Measurements from ENCODE around the gene POLR3K.

The POLR3K gene

DNA sequence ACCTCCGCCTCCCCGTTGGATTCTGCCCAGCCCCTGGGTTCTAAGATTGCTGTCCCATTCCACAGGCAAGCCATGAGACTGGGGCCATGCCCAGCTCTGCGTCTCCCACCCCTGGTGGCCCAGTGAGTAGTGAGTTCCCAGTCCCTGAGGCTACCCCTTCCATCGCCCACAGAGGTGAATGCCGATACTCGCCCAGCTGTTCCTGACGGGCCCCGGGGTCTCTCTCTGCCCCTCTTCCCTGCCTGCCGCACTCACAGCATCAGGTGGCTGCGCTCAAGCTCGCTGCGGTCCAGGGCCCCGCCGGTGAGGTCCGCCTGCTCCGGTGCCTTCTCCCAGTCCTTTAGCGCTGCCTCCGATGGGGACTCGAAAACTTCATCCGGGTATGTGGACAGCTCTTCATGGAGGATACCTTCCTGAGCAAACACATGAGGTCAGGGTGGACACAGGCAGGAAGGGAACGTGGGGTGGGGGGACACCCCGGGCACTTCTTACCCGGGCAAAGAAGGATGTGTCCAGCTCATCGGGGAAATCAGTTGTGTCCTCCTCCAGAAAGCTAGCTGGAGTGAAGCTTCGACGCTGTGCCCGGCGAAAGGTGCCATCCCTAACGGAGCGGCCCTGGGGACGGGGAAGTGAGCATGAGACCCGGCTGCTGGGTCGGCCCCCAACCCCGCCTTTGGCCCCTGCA is 9.0 kb upstream of the POLR3K start:
- Histone ChIP-seq H3K79me2 (ENCODE audit: insufficient read depth, low read length) (no peaks in the 10 kb centered on the region), H3K4me2 (ENCODE audit: insufficient read depth, low read length) (no peak overlapping the region), H3K9ac (ENCODE audit: low read depth, low read length) (no peak overlapping the region), H3K27ac (ENCODE audit: low read length) (no peak overlapping the region), H2AFZ (ENCODE audit: low read depth, low read length) (no peak overlapping the region), H3K9me3 (ENCODE audit: insufficient read depth, low read length, severe bottlenecking) (no peaks in the 10 kb centered on the region), H3K36me3 (ENCODE audit: insufficient read depth, low read length) (peaks cover 10% of the 10 kb centered on the region), H3K27me3 (ENCODE audit: insufficient read depth, low read length, poor library complexity) (no peaks in the 10 kb centered on the region), H3K4me1 (ENCODE audit: insufficient read depth, low read length) (no peaks in the 10 kb centered on the region), H4K20me1 (ENCODE audit: insufficient read depth, low read length) (peaks cover 6% of the 10 kb centered on the region; the same call in 1 of the 2 replicates), H3K4me3 (ENCODE audit: low read depth in 1 of 2, low read length in 2 of 2) (no peak overlapping the region)
- ATAC-seq (ENCODE audit: insufficient read depth, low read depth) (no peak), DNase-seq (no peak)
- TF ChIP-seq EZH2 (IDR thresholded peaks at IDR 0.05; ENCODE audit: borderline replicate concordance, low read depth, low read length, severe bottlenecking) = no peak
- TF ChIP-seq, protein P1, sequence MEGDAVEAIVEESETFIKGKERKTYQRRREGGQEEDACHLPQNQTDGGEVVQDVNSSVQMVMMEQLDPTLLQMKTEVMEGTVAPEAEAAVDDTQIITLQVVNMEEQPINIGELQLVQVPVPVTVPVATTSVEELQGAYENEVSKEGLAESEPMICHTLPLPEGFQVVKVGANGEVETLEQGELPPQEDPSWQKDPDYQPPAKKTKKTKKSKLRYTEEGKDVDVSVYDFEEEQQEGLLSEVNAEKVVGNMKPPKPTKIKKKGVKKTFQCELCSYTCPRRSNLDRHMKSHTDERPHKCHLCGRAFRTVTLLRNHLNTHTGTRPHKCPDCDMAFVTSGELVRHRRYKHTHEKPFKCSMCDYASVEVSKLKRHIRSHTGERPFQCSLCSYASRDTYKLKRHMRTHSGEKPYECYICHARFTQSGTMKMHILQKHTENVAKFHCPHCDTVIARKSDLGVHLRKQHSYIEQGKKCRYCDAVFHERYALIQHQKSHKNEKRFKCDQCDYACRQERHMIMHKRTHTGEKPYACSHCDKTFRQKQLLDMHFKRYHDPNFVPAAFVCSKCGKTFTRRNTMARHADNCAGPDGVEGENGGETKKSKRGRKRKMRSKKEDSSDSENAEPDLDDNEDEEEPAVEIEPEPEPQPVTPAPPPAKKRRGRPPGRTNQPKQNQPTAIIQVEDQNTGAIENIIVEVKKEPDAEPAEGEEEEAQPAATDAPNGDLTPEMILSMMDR (IDR thresholded peaks at IDR 0.05; ENCODE audit: borderline replicate concordance, extremely low read depth, low read length, poor library complexity, severe bottlenecking) = no peak

DNA sequence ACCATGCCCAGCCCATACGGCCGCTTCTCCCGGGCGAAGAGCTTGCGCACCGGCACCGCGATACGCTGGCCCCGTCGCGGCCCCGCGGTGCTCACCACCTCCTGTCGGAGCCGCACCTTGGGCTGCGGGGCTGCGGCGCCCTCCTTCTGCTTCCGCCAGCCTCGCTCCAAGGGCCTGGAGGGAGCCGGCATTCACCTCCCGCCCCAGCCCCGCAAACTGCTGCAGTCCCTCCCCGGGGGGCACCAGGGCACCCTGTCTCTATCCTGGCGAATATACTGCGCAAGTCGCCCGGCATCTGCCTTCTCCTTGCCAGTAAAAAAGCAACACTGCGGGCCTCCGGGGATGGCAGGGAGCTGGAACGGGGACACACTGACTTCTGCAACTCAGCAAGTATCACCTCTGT is 8.5 kb upstream of the POLR3K start:
- TF ChIP-seq, protein P1 (IDR thresholded peaks at IDR 0.05; ENCODE audit: borderline replicate concordance, extremely low read depth, low read length, poor library complexity, severe bottlenecking) = no peak
- TF ChIP-seq EZH2 (IDR thresholded peaks at IDR 0.05; ENCODE audit: borderline replicate concordance, low read depth, low read length, severe bottlenecking) = no peak
- no peak overlapping the region for H3K4me3 ChIP-seq (ENCODE audit: low read depth in 1 of 2, low read length in 2 of 2)
- ATAC-seq (ENCODE audit: insufficient read depth, low read depth) (no peak), DNase-seq (no peak)
- H3K4me1 ChIP-seq (ENCODE audit: insufficient read depth, low read length) = no peaks in the 10 kb centered on the region
- no peak overlapping the region for H3K27ac ChIP-seq (ENCODE audit: low read length)
- H3K4me2 ChIP-seq (ENCODE audit: insufficient read depth, low read length) = no peak overlapping the region
- H2AFZ ChIP-seq (ENCODE audit: low read depth, low read length) = no peak overlapping the region
- H3K9ac ChIP-seq (ENCODE audit: low read depth, low read length) = no peak overlapping the region
- H3K27me3 ChIP-seq (ENCODE audit: insufficient read depth, low read length, poor library complexity) = no peaks in the 10 kb centered on the region
- H4K20me1 ChIP-seq (ENCODE audit: insufficient read depth, low read length) = 0 out of 2 replicates have a peak, but pooled peaks cover 3% of the 10 kb centered on the region
- H3K79me2 ChIP-seq (ENCODE audit: insufficient read depth, low read length) = no peaks in the 10 kb centered on the region
- peaks cover 16% of the 10 kb centered on the region for H3K36me3 ChIP-seq (ENCODE audit: insufficient read depth, low read length)
- no peaks in the 10 kb centered on the region for H3K9me3 ChIP-seq (ENCODE audit: insufficient read depth, low read length, severe bottlenecking)

DNA sequence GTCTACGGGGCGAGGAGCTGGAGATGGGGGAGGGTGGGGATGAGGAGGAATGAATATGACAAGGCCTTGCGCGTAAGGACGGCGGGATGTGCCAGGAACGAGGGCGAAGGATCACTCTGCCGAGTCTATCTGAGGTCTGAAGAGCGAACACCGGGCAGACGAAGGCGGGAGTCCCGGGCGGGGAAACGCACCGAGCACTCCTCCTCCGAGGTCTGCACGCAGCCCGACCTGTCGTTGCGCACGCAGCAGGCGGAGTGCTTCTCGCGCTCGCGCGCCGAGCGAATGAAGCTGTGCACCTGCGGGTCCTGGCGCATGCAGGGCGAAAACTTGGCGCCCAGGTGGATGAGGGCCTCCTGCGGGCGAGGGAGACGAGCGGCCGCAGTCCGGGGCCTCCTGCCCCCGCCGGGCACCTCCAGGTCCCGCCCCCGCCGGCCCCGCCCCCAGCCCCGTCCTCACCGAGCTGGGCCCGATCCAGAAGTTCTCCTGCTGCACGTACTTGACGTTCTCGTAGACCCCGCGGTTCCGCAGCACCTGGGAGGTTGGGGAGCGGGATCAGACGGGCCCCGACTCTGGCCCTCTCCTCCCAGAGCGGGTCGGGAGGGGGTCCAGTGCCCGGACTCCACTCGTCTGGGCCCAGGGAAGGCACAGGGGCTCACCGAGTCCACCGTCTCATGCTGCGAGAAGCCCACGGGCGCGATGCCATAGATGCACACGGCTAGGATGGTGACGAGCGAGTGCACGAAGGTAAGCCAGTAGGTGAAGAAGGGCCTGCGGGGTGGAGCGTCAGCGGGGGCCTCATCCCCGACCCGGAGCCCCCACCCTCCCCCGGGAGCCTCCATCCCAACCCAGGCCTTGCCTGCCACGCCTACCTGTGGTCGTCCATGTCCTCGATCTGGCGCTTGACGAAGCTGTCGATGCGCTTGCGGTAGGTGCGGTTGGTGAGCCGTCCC is 7.8 kb upstream of the POLR3K start:
- TF ChIP-seq, protein P1 (IDR thresholded peaks at IDR 0.05; ENCODE audit: borderline replicate concordance, extremely low read depth, low read length, poor library complexity, severe bottlenecking) = no peak
- no peak for TF ChIP-seq EZH2 (IDR thresholded peaks at IDR 0.05; ENCODE audit: borderline replicate concordance, low read depth, low read length, severe bottlenecking)
- ATAC-seq (ENCODE audit: insufficient read depth, low read depth) = no peak
- Histone ChIP-seq H3K36me3 (ENCODE audit: insufficient read depth, low read length) (peaks cover 22% of the 10 kb centered on the region), H2AFZ (ENCODE audit: low read depth, low read length) (no peak overlapping the region), H3K4me2 (ENCODE audit: insufficient read depth, low read length) (no peak overlapping the region), H3K27ac (ENCODE audit: low read length) (no peak overlapping the region), H4K20me1 (ENCODE audit: insufficient read depth, low read length) (no peaks in the 10 kb centered on the region), H3K4me3 (ENCODE audit: low read depth in 1 of 2, low read length in 2 of 2) (no peak overlapping the region), H3K4me1 (ENCODE audit: insufficient read depth, low read length) (no peaks in the 10 kb centered on the region), H3K9me3 (ENCODE audit: insufficient read depth, low read length, severe bottlenecking) (no peaks in the 10 kb centered on the region), H3K27me3 (ENCODE audit: insufficient read depth, low read length, poor library complexity) (no peaks in the 10 kb centered on the region), H3K9ac (ENCODE audit: low read depth, low read length) (no peak overlapping the region), H3K79me2 (ENCODE audit: insufficient read depth, low read length) (no peaks in the 10 kb centered on the region)
- no peak for DNase-seq
